ENCODE data around the gene TXNL4A.

The TXNL4A gene

DNA sequence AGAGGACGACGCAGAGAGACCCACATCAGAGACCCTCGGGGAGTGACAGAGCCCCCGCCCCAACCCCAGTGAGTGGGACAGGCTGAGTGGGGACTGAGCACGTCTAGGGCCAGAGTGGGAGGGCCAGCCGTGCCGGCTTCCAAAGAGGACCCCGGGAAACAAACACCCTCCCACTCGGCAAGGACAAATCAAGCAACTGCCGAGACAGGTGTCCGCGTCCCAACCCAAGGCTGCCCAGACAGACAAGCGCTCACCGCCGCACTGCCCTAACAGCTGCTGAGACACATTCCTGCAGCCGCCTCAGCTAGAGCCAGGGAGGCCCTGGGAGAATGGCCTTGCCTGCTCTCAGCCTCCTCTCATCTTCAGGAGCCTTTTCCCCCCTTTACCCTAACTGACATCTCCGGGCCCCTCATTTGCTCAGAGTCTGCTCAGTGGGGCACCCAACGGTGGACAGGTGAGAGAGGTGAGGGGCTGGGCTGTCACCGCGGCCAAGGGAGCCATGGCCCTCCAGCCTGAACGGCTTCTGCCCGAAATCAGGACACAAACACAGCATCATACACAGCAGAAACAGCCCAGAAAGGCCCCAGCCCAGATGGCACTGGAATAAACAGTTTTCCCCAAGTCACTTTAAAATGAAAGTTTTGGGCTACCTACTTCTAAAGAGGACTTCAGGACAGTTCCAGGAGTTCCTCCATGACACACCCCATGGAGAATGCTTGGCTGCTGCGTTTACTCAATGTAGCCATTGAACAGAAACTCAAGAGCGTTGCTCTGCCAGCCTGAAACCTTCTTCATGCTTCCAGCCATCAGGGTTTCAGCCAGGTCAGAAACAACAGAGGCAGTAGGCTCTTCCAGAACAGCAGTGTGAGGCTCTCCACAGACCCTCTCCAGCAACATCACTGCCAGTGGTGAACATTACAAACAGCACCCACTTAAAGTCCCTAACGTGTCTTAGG, 60.5 kb downstream of the TXNL4A start:
- H3K4me3 ChIP-seq (ENCODE audit: low read depth, low read length): no peak overlapping the region
- CTCF ChIA-PET: no interaction called here
- no peaks in the 10 kb centered on the region for H3K4me1 ChIP-seq (ENCODE audit: control insufficient read depth, insufficient read depth, low read length)
- POLR2A ChIA-PET: no interaction called here
- no peak overlapping the region for H3K27ac ChIP-seq (ENCODE audit: extremely low read depth, low read depth, low read length)
- H3K36me3 ChIP-seq (ENCODE audit: control insufficient read depth in 2 of 2, insufficient read depth in 1 of 2, low read length in 2 of 2): peaks cover 4 to 22% of the 10 kb centered on the region in 2 experiments; a peak in 2 of 3 replicates
- H3K9me3 ChIP-seq (ENCODE audit: control insufficient read depth, insufficient read depth, low read depth, low read length): no peaks in the 10 kb centered on the region
- no peak for TF ChIP-seq ZNF501 (tag by site-specific recombination; IDR thresholded peaks at IDR 0.05)
- TF ChIP-seq ZNF133 (tag by site-specific recombination; IDR thresholded peaks at IDR 0.05): no peak
- TF ChIP-seq, protein P1, sequence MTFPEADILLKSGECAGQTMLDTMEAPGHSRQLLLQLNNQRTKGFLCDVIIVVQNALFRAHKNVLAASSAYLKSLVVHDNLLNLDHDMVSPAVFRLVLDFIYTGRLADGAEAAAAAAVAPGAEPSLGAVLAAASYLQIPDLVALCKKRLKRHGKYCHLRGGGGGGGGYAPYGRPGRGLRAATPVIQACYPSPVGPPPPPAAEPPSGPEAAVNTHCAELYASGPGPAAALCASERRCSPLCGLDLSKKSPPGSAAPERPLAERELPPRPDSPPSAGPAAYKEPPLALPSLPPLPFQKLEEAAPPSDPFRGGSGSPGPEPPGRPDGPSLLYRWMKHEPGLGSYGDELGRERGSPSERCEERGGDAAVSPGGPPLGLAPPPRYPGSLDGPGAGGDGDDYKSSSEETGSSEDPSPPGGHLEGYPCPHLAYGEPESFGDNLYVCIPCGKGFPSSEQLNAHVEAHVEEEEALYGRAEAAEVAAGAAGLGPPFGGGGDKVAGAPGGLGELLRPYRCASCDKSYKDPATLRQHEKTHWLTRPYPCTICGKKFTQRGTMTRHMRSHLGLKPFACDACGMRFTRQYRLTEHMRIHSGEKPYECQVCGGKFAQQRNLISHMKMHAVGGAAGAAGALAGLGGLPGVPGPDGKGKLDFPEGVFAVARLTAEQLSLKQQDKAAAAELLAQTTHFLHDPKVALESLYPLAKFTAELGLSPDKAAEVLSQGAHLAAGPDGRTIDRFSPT (tag by site-specific recombination; IDR thresholded peaks at IDR 0.05): no peak

DNA sequence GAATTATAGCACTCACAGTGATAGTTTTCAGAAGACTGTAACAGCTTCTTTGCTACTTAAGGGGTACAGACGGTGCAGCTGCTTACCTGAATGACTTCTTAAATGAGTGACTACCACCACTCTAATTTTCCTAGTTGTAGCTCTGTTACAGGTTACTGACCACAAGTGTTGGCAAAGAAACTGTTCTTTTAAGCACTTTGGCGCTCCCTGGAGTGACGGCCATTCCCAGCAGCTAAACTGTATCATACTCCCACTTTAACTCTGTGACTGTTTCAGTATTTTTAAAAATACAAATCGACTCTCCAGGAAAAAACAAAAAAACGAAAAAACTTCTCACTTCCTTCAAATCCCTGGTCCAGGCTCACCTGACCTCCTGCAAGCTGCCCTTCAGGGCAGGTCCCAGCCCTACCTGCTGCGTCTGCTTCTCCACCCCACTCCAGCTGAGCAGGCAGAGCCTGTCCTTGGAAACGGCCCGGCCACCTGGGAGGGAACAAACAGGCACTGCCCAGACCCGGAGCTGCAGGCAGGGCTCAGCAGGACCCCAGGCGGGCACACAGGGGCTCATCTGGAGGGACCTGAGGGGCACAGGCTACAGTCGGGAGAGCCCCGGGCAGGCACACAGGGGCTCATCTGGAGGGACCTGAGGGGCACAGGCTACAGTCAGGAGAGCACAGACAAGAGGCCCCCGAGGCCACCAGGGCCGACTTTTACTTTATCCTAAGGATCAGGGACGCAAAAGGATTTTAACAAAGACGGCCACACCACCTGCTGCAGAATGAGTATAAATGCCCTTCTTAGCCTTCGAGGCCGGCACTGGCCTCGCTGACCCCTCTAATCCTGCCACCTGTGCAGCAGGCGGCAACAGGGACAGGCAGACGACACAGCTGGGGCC, 61.4 kb downstream of the TXNL4A start:
- H3K4me1 ChIP-seq (ENCODE audit: control insufficient read depth, insufficient read depth, low read length): no peaks in the 10 kb centered on the region
- H3K36me3 ChIP-seq (ENCODE audit: control insufficient read depth in 2 of 2, insufficient read depth in 1 of 2, low read length in 2 of 2): peaks cover 4 to 22% of the 10 kb centered on the region in 2 experiments; a peak in 2 of 3 replicates
- no peak overlapping the region for H3K27ac ChIP-seq (ENCODE audit: extremely low read depth, low read depth, low read length)
- no peak overlapping the region for H3K4me3 ChIP-seq (ENCODE audit: low read depth, low read length)
- ChIA-PET POLR2A (no interaction called here), CTCF (interaction anchor here (0.7 kb wide), 1 partner anchor 520 kb away, joined by 3 read pairs; no protein-coding TSS in a partner anchor)
- TF ChIP-seq ZNF76 (tag by site-specific recombination; IDR thresholded peaks at IDR 0.05; ENCODE audit: borderline replicate concordance, low read depth): no peak
- no peak for TF ChIP-seq SP2 (tag by site-specific recombination; IDR thresholded peaks at IDR 0.05)
- no peak for TF ChIP-seq ZNF843 (tag by site-specific recombination; IDR thresholded peaks at IDR 0.05)
- no peak for TF ChIP-seq ZNF670 (tag by site-specific recombination; IDR thresholded peaks at IDR 0.05; ENCODE audit: low read depth)
- no peak for TF ChIP-seq SP3 (tag by site-specific recombination; IDR thresholded peaks at IDR 0.05)
- TF ChIP-seq, protein P2, sequence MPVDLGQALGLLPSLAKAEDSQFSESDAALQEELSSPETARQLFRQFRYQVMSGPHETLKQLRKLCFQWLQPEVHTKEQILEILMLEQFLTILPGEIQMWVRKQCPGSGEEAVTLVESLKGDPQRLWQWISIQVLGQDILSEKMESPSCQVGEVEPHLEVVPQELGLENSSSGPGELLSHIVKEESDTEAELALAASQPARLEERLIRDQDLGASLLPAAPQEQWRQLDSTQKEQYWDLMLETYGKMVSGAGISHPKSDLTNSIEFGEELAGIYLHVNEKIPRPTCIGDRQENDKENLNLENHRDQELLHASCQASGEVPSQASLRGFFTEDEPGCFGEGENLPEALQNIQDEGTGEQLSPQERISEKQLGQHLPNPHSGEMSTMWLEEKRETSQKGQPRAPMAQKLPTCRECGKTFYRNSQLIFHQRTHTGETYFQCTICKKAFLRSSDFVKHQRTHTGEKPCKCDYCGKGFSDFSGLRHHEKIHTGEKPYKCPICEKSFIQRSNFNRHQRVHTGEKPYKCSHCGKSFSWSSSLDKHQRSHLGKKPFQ (tag by site-specific recombination; IDR thresholded peaks at IDR 0.05): no peak
- TF ChIP-seq ZNF114 (tag by site-specific recombination; IDR thresholded peaks at IDR 0.05): no peak
- no peak for TF ChIP-seq ZNF791 (tag by site-specific recombination; IDR thresholded peaks at IDR 0.05)
- H3K9me3 ChIP-seq (ENCODE audit: control insufficient read depth, insufficient read depth, low read depth, low read length): no peaks in the 10 kb centered on the region

DNA sequence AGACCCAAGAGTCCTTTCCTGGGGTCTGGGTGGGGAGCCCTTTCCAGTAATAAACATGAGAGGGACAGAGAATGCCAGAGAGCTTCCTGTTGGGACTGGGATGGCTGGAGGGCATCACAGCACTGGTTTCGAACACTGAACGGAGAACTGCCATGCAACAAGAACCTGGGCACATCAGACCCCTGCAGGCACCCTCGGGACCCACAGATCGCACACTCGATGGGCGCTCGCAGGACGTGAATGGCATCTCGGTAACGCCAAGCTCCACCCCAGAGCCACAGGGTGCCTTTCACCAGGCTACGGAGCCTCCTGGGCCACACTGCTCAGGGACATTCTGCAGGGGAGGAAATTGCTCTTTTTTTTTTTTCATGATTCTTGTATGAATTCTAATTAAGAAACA, 62.1 kb downstream of the TXNL4A start:
- POLR2A ChIA-PET: no interaction called here
- no peak overlapping the region for H3K27ac ChIP-seq (ENCODE audit: extremely low read depth, low read depth, low read length)
- CTCF ChIA-PET: interaction anchor here (0.7 kb wide), 1 partner anchor 520 kb away, joined by 3 read pairs; no protein-coding TSS in a partner anchor

More for the DNA sequence above, 62.1 kb downstream of the TXNL4A start:
- H3K9me3 ChIP-seq (ENCODE audit: control insufficient read depth, insufficient read depth, low read depth, low read length): no peaks in the 10 kb centered on the region
- peaks cover 4 to 22% of the 10 kb centered on the region in 2 experiments; a peak in 2 of 3 replicates for H3K36me3 ChIP-seq (ENCODE audit: control insufficient read depth in 2 of 2, insufficient read depth in 1 of 2, low read length in 2 of 2)
- H3K4me3 ChIP-seq (ENCODE audit: low read depth, low read length): no peak overlapping the region
- TF ChIP-seq, protein P3, sequence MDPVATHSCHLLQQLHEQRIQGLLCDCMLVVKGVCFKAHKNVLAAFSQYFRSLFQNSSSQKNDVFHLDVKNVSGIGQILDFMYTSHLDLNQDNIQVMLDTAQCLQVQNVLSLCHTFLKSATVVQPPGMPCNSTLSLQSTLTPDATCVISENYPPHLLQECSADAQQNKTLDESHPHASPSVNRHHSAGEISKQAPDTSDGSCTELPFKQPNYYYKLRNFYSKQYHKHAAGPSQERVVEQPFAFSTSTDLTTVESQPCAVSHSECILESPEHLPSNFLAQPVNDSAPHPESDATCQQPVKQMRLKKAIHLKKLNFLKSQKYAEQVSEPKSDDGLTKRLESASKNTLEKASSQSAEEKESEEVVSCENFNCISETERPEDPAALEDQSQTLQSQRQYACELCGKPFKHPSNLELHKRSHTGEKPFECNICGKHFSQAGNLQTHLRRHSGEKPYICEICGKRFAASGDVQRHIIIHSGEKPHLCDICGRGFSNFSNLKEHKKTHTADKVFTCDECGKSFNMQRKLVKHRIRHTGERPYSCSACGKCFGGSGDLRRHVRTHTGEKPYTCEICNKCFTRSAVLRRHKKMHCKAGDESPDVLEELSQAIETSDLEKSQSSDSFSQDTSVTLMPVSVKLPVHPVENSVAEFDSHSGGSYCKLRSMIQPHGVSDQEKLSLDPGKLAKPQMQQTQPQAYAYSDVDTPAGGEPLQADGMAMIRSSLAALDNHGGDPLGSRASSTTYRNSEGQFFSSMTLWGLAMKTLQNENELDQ (tag by site-specific recombination; IDR thresholded peaks at IDR 0.05; ENCODE audit: low read depth): no peak
- TF ChIP-seq ZNF664 (tag by site-specific recombination; IDR thresholded peaks at IDR 0.05): no peak
- no peak for TF ChIP-seq ZNF571 (tag by site-specific recombination; IDR thresholded peaks at IDR 0.05)
- TF ChIP-seq ZNF423 (tag by site-specific recombination; IDR thresholded peaks at IDR 0.05): no peak
- TF ChIP-seq ZNF404 (tag by site-specific recombination; IDR thresholded peaks at IDR 0.05): no peak
- TF ChIP-seq ZNF747 (tag by site-specific recombination; IDR thresholded peaks at IDR 0.05): no peak
- TF ChIP-seq, protein P4, sequence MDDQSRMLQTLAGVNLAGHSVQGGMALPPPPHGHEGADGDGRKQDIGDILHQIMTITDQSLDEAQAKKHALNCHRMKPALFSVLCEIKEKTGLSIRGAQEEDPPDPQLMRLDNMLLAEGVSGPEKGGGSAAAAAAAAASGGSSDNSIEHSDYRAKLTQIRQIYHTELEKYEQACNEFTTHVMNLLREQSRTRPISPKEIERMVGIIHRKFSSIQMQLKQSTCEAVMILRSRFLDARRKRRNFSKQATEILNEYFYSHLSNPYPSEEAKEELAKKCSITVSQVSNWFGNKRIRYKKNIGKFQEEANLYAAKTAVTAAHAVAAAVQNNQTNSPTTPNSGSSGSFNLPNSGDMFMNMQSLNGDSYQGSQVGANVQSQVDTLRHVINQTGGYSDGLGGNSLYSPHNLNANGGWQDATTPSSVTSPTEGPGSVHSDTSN (CRISPR knock-in tag; IDR thresholded peaks at IDR 0.05): no peak
- no peak for TF ChIP-seq PRDM1 (tag by site-specific recombination; IDR thresholded peaks at IDR 0.05)
- TF ChIP-seq ZNF175 (tag by site-specific recombination; IDR thresholded peaks at IDR 0.05): no peak
- TF ChIP-seq ZNF514 (tag by site-specific recombination; IDR thresholded peaks at IDR 0.05): no peak
- no peaks in the 10 kb centered on the region for H3K4me1 ChIP-seq (ENCODE audit: control insufficient read depth, insufficient read depth, low read length)

All from HEK293 (cell line).